ENCODE data around the gene FBXO45.
"Not testable (repeated sequence)": the region's sequence is repeated elsewhere in the genome, so short reads cannot be mapped to it uniquely, and the experiment has no call there.

FBXO45 gene

DNA sequence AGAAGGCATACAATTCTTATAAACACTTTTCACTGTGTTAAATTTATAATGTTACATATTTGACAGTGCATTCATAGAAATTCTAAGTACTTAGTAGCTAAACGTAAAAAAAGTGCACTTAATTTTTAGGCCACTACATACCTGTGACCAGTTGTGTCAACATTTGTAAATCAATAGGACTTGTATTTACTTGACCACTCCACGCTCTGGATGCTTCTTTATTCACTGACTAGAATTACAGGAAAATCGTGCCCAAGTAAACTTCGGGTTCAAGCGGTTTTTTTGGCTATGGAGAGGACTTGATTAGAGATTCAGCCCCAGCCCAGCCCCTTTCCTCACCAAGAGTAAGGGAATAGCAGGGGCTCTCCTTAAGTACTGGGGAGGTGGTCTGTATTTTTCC, 21.9 kb upstream of the FBXO45 start:
- DNase-seq (ENCODE audit: low spot score), result no peak
- TF ChIP-seq, protein P1, sequence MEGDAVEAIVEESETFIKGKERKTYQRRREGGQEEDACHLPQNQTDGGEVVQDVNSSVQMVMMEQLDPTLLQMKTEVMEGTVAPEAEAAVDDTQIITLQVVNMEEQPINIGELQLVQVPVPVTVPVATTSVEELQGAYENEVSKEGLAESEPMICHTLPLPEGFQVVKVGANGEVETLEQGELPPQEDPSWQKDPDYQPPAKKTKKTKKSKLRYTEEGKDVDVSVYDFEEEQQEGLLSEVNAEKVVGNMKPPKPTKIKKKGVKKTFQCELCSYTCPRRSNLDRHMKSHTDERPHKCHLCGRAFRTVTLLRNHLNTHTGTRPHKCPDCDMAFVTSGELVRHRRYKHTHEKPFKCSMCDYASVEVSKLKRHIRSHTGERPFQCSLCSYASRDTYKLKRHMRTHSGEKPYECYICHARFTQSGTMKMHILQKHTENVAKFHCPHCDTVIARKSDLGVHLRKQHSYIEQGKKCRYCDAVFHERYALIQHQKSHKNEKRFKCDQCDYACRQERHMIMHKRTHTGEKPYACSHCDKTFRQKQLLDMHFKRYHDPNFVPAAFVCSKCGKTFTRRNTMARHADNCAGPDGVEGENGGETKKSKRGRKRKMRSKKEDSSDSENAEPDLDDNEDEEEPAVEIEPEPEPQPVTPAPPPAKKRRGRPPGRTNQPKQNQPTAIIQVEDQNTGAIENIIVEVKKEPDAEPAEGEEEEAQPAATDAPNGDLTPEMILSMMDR (IDR thresholded peaks at IDR 0.05), result no peak
- Histone ChIP-seq H3K4me3 (no peak overlapping the region), H3K27ac (no peak overlapping the region)

DNA sequence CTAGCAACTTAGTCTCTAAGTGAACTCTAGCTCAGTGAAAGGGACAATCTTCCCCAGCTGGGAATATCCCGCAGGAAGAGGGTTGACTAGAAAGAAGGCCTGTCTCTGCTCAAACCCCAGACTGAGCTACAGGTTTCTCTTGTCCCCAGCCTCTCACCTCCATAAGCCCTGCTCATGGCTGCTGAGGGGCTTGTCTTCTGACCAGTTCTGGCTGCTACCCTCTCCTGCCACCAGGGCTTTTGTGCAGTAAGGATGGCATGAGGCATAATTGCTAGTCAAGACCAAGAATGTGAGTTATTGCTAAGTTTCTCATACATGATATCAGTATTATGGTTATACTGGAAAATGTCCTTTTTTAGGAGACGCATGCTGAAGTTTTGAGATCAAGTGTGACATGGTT, 21.4 kb upstream of the FBXO45 start:
- TF ChIP-seq, protein P1 (IDR thresholded peaks at IDR 0.05), result no peak
- no peak for DNase-seq (ENCODE audit: low spot score)

DNA sequence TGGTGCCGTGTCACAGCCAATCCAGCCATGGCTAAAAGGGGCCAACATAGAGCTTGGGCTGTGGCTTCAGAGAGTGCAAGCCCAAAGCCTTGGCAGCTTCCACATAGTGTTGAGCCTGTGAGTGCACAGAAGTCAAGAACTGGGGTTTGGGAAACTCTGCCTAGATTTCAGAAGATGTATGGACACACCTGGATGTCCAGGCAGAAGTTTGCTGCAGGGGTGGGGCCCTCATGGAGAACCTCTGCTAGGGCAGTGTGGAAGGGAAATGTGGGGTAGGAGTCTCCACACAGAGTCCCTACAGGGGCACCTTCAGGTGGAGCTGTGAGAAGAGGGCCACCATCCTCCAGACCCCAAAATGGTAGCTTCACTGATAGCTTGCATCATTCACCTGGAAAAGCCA, 19.1 kb upstream of the FBXO45 start:
- not testable (repeated sequence) for H3K4me3 ChIP-seq; H3K27ac ChIP-seq; DNase-seq (ENCODE audit: low spot score)

More for the DNA sequence above, 21.4 kb upstream of the FBXO45 start:
- Histone ChIP-seq H3K27ac (no peak overlapping the region), H3K4me3 (no peak overlapping the region)

DNA sequence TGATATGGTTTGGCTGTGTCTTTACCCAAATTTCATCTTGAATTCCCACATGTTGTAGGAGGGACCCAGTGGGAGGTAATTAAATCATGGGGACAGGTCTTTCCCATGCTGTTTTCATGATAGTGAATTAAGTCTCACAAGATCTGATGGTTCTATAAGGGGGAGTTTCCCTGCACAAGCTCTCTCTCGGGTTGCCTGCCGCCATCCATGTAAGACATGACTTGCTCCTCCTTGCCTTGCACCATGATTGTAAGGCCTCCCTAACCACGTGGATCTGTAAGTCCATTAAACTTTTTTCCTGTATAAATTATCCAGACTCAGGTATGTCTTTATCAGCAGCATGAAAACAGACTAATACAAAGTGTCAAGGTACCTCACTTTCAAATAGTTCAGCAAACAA, 18.3 kb upstream of the FBXO45 start:
- H3K27ac ChIP-seq; H3K4me3 ChIP-seq; DNase-seq (ENCODE audit: low spot score): not testable (repeated sequence)

DNA sequence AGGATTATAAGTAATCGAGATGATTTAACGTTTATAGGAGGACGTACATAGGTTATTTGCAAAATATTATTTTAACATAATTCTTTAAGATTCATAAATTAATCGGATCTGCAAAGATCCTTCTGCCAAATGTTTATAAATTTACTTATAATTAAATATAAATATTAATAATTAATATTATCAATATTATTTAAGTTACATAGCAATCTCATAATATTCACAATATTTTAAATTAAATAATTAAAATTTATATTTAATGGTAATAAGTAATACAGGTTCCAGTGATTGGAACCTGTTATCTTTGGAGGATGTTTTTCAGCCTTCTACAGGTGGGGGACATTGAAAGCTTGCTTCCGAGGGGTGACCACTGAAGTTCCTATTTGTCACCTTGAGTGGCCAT, 16.2 kb upstream of the FBXO45 start:
- H3K27ac ChIP-seq, result no peak overlapping the region
- no peak for DNase-seq (ENCODE audit: low spot score)
- H3K4me3 ChIP-seq, result no peak overlapping the region
- TF ChIP-seq, protein P1 (IDR thresholded peaks at IDR 0.05), result no peak

DNA sequence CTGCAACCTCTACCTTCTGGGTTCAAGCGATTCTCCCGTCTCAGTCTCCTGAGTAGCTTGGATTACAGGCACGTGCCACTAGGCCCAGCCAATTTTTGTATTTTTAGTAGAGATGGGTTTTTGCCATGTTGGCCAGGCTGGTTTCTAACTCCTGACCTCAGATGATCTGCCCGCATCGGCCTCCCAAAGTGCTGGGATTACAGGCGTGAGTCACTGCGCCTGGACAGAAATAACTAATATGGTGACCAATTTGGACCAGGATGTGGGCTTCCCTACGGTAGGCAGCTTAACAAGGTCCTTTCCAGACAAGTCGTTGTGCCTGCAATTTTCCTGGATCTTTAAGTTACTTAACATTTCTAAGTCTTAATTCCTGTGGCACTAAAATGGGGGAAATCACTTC, 14.9 kb upstream of the FBXO45 start:
- Histone ChIP-seq H3K4me3 (no peak overlapping the region), H3K27ac (no peak overlapping the region)
- TF ChIP-seq, protein P1 (IDR thresholded peaks at IDR 0.05), result no peak
- DNase-seq (ENCODE audit: low spot score), result no peak

DNA sequence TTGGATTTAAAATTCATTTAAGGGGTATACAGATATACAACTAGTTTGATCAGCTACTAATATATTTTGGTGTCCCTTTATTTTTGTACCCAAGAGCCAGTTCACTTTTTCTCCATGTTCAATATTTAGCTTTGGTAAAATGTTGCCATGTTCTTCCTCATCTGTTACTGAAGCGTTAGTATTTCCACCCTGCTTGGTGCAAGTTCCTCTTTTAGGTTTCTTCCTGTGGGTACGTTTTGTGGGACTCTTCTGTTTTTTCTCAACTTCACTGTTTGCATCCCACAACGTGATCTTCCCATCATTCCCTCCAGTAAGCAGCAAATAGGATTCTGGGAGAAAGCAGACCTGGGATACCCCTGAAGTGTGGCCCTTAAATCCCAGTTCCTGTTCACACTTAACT, 14.3 kb upstream of the FBXO45 start:
- H3K27ac ChIP-seq, result no peak overlapping the region

DNA sequence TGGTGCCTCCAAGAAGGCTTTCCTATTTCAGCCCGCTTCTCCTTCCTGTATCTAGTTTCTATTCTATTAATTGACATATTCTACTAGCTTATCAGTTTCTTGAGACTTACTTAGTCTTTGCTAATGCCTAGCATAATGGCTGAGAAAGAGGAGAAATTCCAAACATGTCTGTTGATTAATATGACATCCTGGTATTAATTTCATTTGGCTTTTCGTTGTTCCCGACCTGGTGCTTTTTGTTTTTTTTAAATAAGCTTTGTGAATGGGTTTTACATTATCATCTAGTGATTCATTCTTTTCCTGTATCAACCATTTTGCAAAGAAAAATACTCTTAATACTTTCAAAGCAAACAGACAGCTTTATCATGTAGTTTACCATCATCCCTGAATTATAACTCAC, 13.2 kb upstream of the FBXO45 start:
- no peak for DNase-seq (ENCODE audit: low spot score)
- H3K4me3 ChIP-seq, result no peak overlapping the region
- TF ChIP-seq, protein P1 (IDR thresholded peaks at IDR 0.05), result no peak
- H3K27ac ChIP-seq, result no peak overlapping the region

More for the DNA sequence above, 14.3 kb upstream of the FBXO45 start:
- no peak overlapping the region for H3K4me3 ChIP-seq
- DNase-seq (ENCODE audit: low spot score), result no peak
- TF ChIP-seq, protein P1 (IDR thresholded peaks at IDR 0.05), result no peak
